ENCODE results near the gene SHFL. TPM values are rescaled to one million over a fixed set of nuclear protein-coding genes. Genes with fewer than 3 reads are reported as not detected.

The SHFL gene
- total and polyA plus RNA-seq, 2 of the 8 experiments (the other 6 are each of a cell fraction or from before 2014, with no cell fraction given) = 25.3 to 37.1 TPM

DNA sequence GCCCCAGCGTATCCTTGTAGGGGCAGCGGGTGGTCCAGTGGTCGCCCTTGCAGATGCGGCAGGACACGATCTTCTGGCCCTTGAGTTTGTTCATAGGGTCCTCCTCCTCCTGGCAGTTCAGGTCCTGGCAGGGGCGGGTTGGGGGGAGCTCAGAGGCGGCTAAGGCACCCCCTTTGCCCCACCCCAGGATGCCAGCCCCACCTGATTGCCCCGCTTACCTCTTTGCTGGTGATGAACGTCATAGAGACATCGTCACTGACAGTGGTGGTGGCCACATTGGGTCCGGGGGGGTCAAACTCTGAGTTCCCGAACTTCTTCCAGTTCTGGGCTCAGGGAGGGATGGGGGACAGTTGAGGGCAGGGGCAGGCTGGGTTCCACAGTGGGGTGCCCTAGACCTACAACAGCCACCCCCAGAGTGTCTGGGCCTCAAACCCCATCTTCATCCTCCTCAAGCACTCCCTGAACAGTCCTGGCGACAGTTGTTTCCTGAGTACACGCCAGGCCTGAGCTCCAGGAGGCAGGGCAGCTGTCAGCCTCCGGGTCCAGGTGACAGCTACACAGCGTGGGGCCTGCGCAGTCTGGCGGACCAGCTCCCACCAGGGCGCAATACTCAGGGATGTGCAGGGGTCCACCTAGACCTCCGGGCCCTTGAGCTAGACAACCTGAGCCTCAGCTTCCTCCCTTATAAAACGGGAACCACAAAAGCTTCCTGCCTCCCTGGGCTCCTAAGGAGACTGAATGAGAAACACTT lies 30.9 kb downstream of the SHFL start:
- Histone ChIP-seq H3K79me1 (ENCODE audit: low read depth, low read length) (0 out of 2 replicates have a peak, but pooled peaks cover 2% of the 10 kb centered on the region), H3K79me2 (ENCODE audit: control insufficient read depth in 1 of 2, insufficient read depth in 2 of 2, low read length in 2 of 2) (peaks cover 0 to 12% of the 10 kb centered on the region in 2 experiments; a peak in 2 of 4 replicates), H4K5ac (ENCODE audit: insufficient read length, low read depth, low read length) (no peak overlapping the region), H3K4me3 (ENCODE audit: extremely low read depth in 1 of 4, insufficient read depth in 2 of 4, low read depth in 3 of 4, low read length in 4 of 4) (no peak overlapping the region), H3K4me1 (replicated peaks in 1 of 4; ENCODE audit: control insufficient read depth in 3 of 4, insufficient read depth in 4 of 4, low read length in 3 of 4) (peaks cover 0 to 7% (median 1%) of the 10 kb centered on the region in 4 experiments; a peak in 2 of 7 replicates), H4K91ac (replicated peaks; ENCODE audit: insufficient read length, low read length) (no peak overlapping the region), H2AK5ac (ENCODE audit: low read depth, low read length) (no peak overlapping the region), H3K23me2 (ENCODE audit: low read depth, low read length) (peaks cover 5% of the 10 kb centered on the region), H4K8ac (ENCODE audit: extremely low read depth, insufficient read depth, low read length) (no peak overlapping the region), H3K18ac (ENCODE audit: extremely low read depth, low read length) (no peak overlapping the region), H3K9ac (replicated peaks in 1 of 4; ENCODE audit: extremely low read depth in 1 of 4, low read depth in 3 of 4, low read length in 3 of 4) (no peak overlapping the region), H4K20me1 (replicated peaks in 1 of 2; ENCODE audit: control insufficient read depth in 1 of 2, insufficient read depth in 2 of 2, low read length in 2 of 2) (peaks cover 16 to 24% of the 10 kb centered on the region in 2 experiments), H3K27me3 (replicated peaks in 1 of 4; ENCODE audit: control insufficient read depth in 3 of 4, extremely low read depth in 1 of 4, insufficient read depth in 3 of 4, low read length in 3 of 4) (no peaks in the 10 kb centered on the region), H3K56ac (replicated peaks; ENCODE audit: insufficient read length, low read depth, low read length) (no peak overlapping the region), H3K4me2 (ENCODE audit: insufficient read depth in 1 of 2, low read depth in 2 of 2, low read length in 2 of 2) (no peak overlapping the region), H2BK5ac (ENCODE audit: low read depth, low read length) (no peak overlapping the region), H2BK120ac (replicated peaks; ENCODE audit: low read depth, low read length) (no peak overlapping the region), H2BK15ac (ENCODE audit: low read length) (no peak overlapping the region), H3K4ac (replicated peaks; ENCODE audit: insufficient read length, low read depth, low read length) (no peak overlapping the region), H2AFZ (ENCODE audit: low read length) (no peak overlapping the region), H2BK12ac (ENCODE audit: low read depth, low read length) (no peak overlapping the region), H3K27ac (ENCODE audit: low read depth, low read length) (no peak overlapping the region), H3K9me3 (ENCODE audit: insufficient read depth in 2 of 2, low read depth in 1 of 2, low read length in 1 of 2) (no peaks in the 10 kb centered on the region), H3K36me3 (ENCODE audit: control insufficient read depth in 2 of 4, insufficient read depth in 4 of 4, low read length in 3 of 4) (peaks cover 22 to 36% (median 28%) of the 10 kb centered on the region in 4 experiments; a peak in 7 of 8 replicates), H2BK20ac (ENCODE audit: low read length) (no peak overlapping the region), H3K23ac (ENCODE audit: insufficient read length) (no peak overlapping the region), H3K14ac (ENCODE audit: insufficient read length) (no peak overlapping the region)
- TF ChIP-seq, protein P1, sequence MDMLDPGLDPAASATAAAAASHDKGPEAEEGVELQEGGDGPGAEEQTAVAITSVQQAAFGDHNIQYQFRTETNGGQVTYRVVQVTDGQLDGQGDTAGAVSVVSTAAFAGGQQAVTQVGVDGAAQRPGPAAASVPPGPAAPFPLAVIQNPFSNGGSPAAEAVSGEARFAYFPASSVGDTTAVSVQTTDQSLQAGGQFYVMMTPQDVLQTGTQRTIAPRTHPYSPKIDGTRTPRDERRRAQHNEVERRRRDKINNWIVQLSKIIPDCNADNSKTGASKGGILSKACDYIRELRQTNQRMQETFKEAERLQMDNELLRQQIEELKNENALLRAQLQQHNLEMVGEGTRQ (IDR thresholded peaks at IDR 0.05; ENCODE audit: low read length) = no peak
- TF ChIP-seq PHF8 (conservative IDR thresholded peaks at IDR 0.05; ENCODE audit: low read depth, low read length) = no peak
- no peak for TF ChIP-seq KDM4A (IDR thresholded peaks at IDR 0.05; ENCODE audit: low read depth, low read length, severe bottlenecking)
- no peak for TF ChIP-seq CTBP2 (IDR thresholded peaks at IDR 0.05; ENCODE audit: borderline replicate concordance, insufficient read depth, insufficient read length, low read length)
- TF ChIP-seq POLR2A (IDR thresholded peaks at IDR 0.05; ENCODE audit: control extremely low read depth in 1 of 2, low read depth in 2 of 2, low read length in 2 of 2) = 0 out of 3 replicates have a peak, but pooled peaks of 1 of the 2 experiments have one; percentile 46
- no peak for TF ChIP-seq RFX5 (IDR thresholded peaks at IDR 0.05; ENCODE audit: borderline replicate concordance, low read depth, low read length)
- TF ChIP-seq CTCF (IDR thresholded peaks at IDR 0.05; ENCODE audit: control extremely low read depth in 1 of 3, insufficient read depth in 1 of 3, low read depth in 1 of 3, low read length in 3 of 3) = no peak
- no peak for TF ChIP-seq YY1 (IDR thresholded peaks at IDR 0.05; ENCODE audit: low read depth, low read length)
- WGBS, 2 experiments (ENCODE audit: extremely low coverage in 1 of 2, insufficient coverage in 1 of 2, insufficient read length in 1 of 2, insufficient replicate concordance in 2 of 2, low coverage in 1 of 2, low lambda C conversion rate in 2 of 2, missing lambda C conversion rate in 1 of 2) = 90% methylated on average over 17 of the region's 21 CpGs; no CpG with 5 or more reads in 1 of the 2 experiments
- CTCF ChIA-PET (ENCODE audit: partially characterized antibody) = interaction anchor here (0.6 to 1.9 kb wide), 8 partner anchors 8 to 1464 kb away, joined by 3 to 7 read pairs (median 4); partner anchors contain the start of gene PPAN
- POLR2A ChIA-PET (ENCODE audit: partially characterized antibody) = interaction anchor here (1.2 to 29.1 kb wide), 8 partner anchors 7 to 289 kb away, joined by 3 to 412 read pairs (median 6); partner anchors contain the start of genes ANGPTL6, EIF3G, P2RY11 and PPAN
- FAIRE-seq = no peak
- DNase-seq (ENCODE audit: low read depth in 1 of 2, low spot score in 2 of 2) = no peak
